ENCODE results near the gene WDR55.

- TF ChIP-seq CTCF (IDR thresholded peaks at IDR 0.05 in 4 of 5, conservative IDR thresholded peaks at IDR 0.05 in 1 of 5) (no peak), POLR2A (IDR thresholded peaks at IDR 0.05) (no peak)
Measured at GRCh38 chr5:140696891-140697492, 32.3 kb downstream of the WDR55 start.

Data from gastrocnemius medialis (tissue), 4 donors.